HepG2 (cell line): ENCODE measurements around the gene MAP3K21. TPM values are rescaled to one million over a fixed set of nuclear protein-coding genes. Genes with fewer than 3 reads are reported as not detected.

Experiments
- ATAC-seq: fragments of 200-7000 bp; cut with Tn5 transposase; 3 replicates; pipeline ENCODE4 v1.9.1; 2020; ENCODE audit warnings: mild to moderate bottlenecking, moderate library complexity
- Bru-seq: library from RNA; stranded (reverse); fragments of 400-500 nt; gene quantifications from one replicate; lab custom pipeline; 2021; lab: Mats Ljungman, UMichigan
- BruChase-seq, 2 experiments: library from RNA; stranded (reverse); fragments of 400-500 nt; gene quantifications; one replicate each; lab custom pipeline; 2021; lab: Mats Ljungman, UMichigan
- BruUV-seq: library from RNA; stranded (reverse); fragments of 400-500 nt; replicated peaks from 2 replicates; lab custom pipeline; 2021; lab: Mats Ljungman, UMichigan
- CTCF ChIA-PET: fragments of 300-600 bp; formaldehyde crosslinking; extraction: SDS; loops from one replicate; lab custom pipeline; 2021; ENCODE audit warnings: low total read pairs, inconsistent platforms, low intra/inter-chr PET ratio; lab: Yijun Ruan, JAX
- POLR2A ChIA-PET: fragments of 350-600 bp; sonication (Branson Sonifier 250); formaldehyde crosslinking; loops from one replicate; lab custom pipeline; 2020; ENCODE audit warnings: antibody characterized with exemption, inconsistent platforms; lab: Yijun Ruan, JAX
- DNase-seq: peaks from one replicate; pipeline ENCODE4 v3.0.0-alpha.2; 2015; ENCODE audit warnings: low spot score
- FAIRE-seq: peaks from 3 replicates; lab custom pipeline; 2011; peaks lifted over from hg19 to GRCh38; lab: Jason Lieb, UNC
- H2AFZ ChIP-seq: one replicate; pipeline ENCODE4 v1.6.1; 2011; ENCODE audit warnings: low read length, inconsistent platforms
- H3K27ac ChIP-seq: fragments of 300-600 bp; 3 replicates; pipeline ENCODE4 v1.8.0; 2011; ENCODE audit warnings: mixed run types, mild to moderate bottlenecking, mixed read lengths, low read length, inconsistent platforms; ENCODE audit not compliant: insufficient read depth; ENCODE audit errors: extremely low read length
- H3K27me3 ChIP-seq, 2 experiments: fragments of 200-600 bp in 1 of 2; 2 replicates in 1 of 2; 3 replicates in 1 of 2; pipeline versions ENCODE4 v1.6.0 to v1.8.0; 2011; ENCODE audit warnings: low read length in 2 of 2, mild to moderate bottlenecking in 2 of 2, moderate library complexity in 2 of 2, inconsistent platforms in 1 of 2; ENCODE audit not compliant: insufficient read depth in 2 of 2, control insufficient read depth in 1 of 2
- H3K36me3 ChIP-seq, 2 experiments: fragments of 200-600 bp in 1 of 2; replicated peaks in 1 of 2; 2 replicates in 1 of 2; 3 replicates in 1 of 2; pipeline versions ENCODE4 v1.5.1 to v1.8.0; 2011; ENCODE audit warnings: low read length in 2 of 2, inconsistent platforms in 1 of 2; ENCODE audit not compliant: insufficient read depth in 2 of 2, control insufficient read depth in 1 of 2
- H3K4me1 ChIP-seq: 2 replicates; pipeline ENCODE4 v1.5.1; 2012; ENCODE audit warnings: low read length, inconsistent platforms; ENCODE audit not compliant: insufficient read depth
- H3K4me2 ChIP-seq: 2 replicates; pipeline ENCODE4 v1.6.0; 2011; ENCODE audit warnings: low read depth, low read length, inconsistent platforms
- H3K4me3 ChIP-seq, 3 experiments: fragments of 200-600 bp in 1 of 3; sonication (generic), shearing (Covaris generic) in 1 of 3; replicated peaks in 1 of 3; 2 replicates each; pipeline ENCODE4 v1.5.1; 2011 to 2016; ENCODE audit warnings: low read length in 3 of 3, inconsistent platforms in 2 of 3, low read depth in 2 of 3, mild to moderate bottlenecking in 2 of 3, control low read depth in 1 of 3, mixed read lengths in 1 of 3; ENCODE audit not compliant: insufficient read depth in 1 of 3
- H3K79me2 ChIP-seq: one replicate; pipeline ENCODE4 v1.6.1; 2011; ENCODE audit warnings: low read length, inconsistent platforms; ENCODE audit not compliant: insufficient read depth
- H3K9ac ChIP-seq: 2 replicates; pipeline ENCODE4 v1.6.0; 2011; ENCODE audit warnings: mild to moderate bottlenecking, low read depth, low read length, inconsistent platforms; ENCODE audit not compliant: insufficient read depth
- H3K9me3 ChIP-seq: 2 replicates; pipeline ENCODE4 v1.5.1; 2012; ENCODE audit warnings: mild to moderate bottlenecking, low read length
- H4K20me1 ChIP-seq: 2 replicates; pipeline ENCODE4 v1.6.0; 2011; ENCODE audit warnings: inconsistent platforms, mild to moderate bottlenecking, low read length, moderate library complexity; ENCODE audit not compliant: insufficient read depth
- CCDC6 ChIP-seq: sonication (generic); formaldehyde crosslinking; IDR thresholded peaks from 2 replicates; pipeline ENCODE4 v1.8.1; 2022; ENCODE audit warnings: mild to moderate bottlenecking, missing genetic modification reagents, moderate library complexity
- ESRRA ChIP-seq: sonication (generic); formaldehyde crosslinking; IDR thresholded peaks from 2 replicates; pipeline ENCODE4 v1.5.1; 2020; ENCODE audit warnings: mild to moderate bottlenecking, low read depth, missing genetic modification reagents
- ETV5 ChIP-seq: IDR thresholded peaks from 2 replicates; pipeline ENCODE4 v1.6.1; 2018; ENCODE audit warnings: missing biosample characterization, missing genetic modification reagents, inconsistent platforms, borderline replicate concordance
- HMGXB3 ChIP-seq: sonication (generic); formaldehyde crosslinking; IDR thresholded peaks from 2 replicates; pipeline ENCODE4 v1.4.0; 2020; ENCODE audit warnings: missing genetic modification reagents, borderline replicate concordance
- HNRNPK ChIP-seq: fragments of 200-400 bp; formaldehyde crosslinking; IDR thresholded peaks from 2 replicates; pipeline ENCODE4 v1.6.1; 2018; ENCODE audit warnings: low read length, low read depth, moderate library complexity, mild to moderate bottlenecking; ENCODE audit not compliant: poor library complexity, severe bottlenecking
- LCORL ChIP-seq, 2 experiments: fragments of 450-650 bp in 1 of 2; sonication (generic) in 1 of 2; formaldehyde crosslinking in 1 of 2; IDR thresholded peaks; 2 replicates each; pipeline versions ENCODE4 v1.5.0 to v1.6.1; 2017 to 2020; ENCODE audit warnings: antibody characterized with exemption in 1 of 2, missing genetic modification reagents in 1 of 2
- NCOA1 ChIP-seq: sonication (generic); formaldehyde crosslinking; IDR thresholded peaks from 2 replicates; pipeline ENCODE4 v1.9.0; 2021; ENCODE audit warnings: missing genetic modification reagents
- RFX1 ChIP-seq: fragments of 450-650 bp; IDR thresholded peaks from 2 replicates; pipeline ENCODE4 v1.6.1; 2017
- SALL1 ChIP-seq: sonication (generic); formaldehyde crosslinking; IDR thresholded peaks from 2 replicates; pipeline ENCODE4 v1.8.0; 2022; ENCODE audit warnings: mild to moderate bottlenecking, missing genetic modification reagents
- SATB2 ChIP-seq: sonication (generic); formaldehyde crosslinking; IDR thresholded peaks from 2 replicates; pipeline ENCODE4 v1.5.0; 2020; ENCODE audit warnings: missing genetic modification reagents
- ZFYVE20 ChIP-seq: sonication (generic); formaldehyde crosslinking; IDR thresholded peaks from 2 replicates; pipeline ENCODE4 v1.8.0; 2023; ENCODE audit warnings: low read depth, mild to moderate bottlenecking, moderate library complexity, missing genetic modification reagents, borderline replicate concordance
- ZNF276 ChIP-seq: sonication (generic); formaldehyde crosslinking; IDR thresholded peaks from 2 replicates; pipeline ENCODE4 v1.4.0; 2020; ENCODE audit warnings: mild to moderate bottlenecking, low read depth, missing genetic modification reagents
- ZNF558 ChIP-seq: sonication (generic); formaldehyde crosslinking; IDR thresholded peaks from 2 replicates; pipeline ENCODE4 v1.9.0; 2022; ENCODE audit warnings: mild to moderate bottlenecking, missing genetic modification reagents, borderline replicate concordance
- ZNF713 ChIP-seq: sonication (generic); formaldehyde crosslinking; IDR thresholded peaks from 2 replicates; pipeline ENCODE4 v1.4.0; 2020; ENCODE audit warnings: mild to moderate bottlenecking, missing genetic modification reagents
- WGBS: methylation state at CpG from one replicate; pipeline ENCODE4 v1.1.6; 2017; ENCODE audit warnings: low lambda C conversion rate; 5-methylcytosine and 5-hydroxymethylcytosine counted together
- in situ Hi-C: cut with HindIII; loops from 2 replicates; pipeline ENCODE4 v1.10.0; 2017; ENCODE audit warnings: low pct_unique_long_range_greater_than_20kb; ENCODE audit not compliant: extremely low pct_ligation_motif_present
- intact Hi-C: fragments of 100-400 bp; cut with micrococcal nuclease; formaldehyde crosslinking; loops from one replicate; pipeline ENCODE4 v1.10.0; 2022; ENCODE audit not compliant: unreplicated experiment
- long read RNA-seq, 2 experiments: library from RNA in 1 of 2; library from polyadenylated mRNA in 1 of 2; stranded (forward) in 1 of 2; unstranded in 1 of 2; transcript quantifications; one replicate each; pipeline ENCODE4 v2.0.0, GENCODE V29; 2019 to 2022
- polyA minus RNA-seq, 3 experiments: library from RNA; depleted of rRNA, polyadenylated mRNA; stranded (reverse); fragments of >200 nt; gene quantifications; 2 replicates each; pipeline ENCODE4 v1.2.3, GENCODE V29; 2011; ENCODE audit warnings: low replicate concordance in 1 of 3
- polyA plus RNA-seq, 8 experiments: library from polyadenylated mRNA; depleted of rRNA in 3 of 8; stranded (reverse) in 7 of 8; unstranded in 1 of 8; fragments of >200 nt; fragmentation: Illumina TruSeq in 4 of 8; extraction: Trizol in 4 of 8; gene quantifications; 2 replicates each; pipeline versions ENCODE4 v1.2.1 to v1.2.3, GENCODE V29; 2011 to 2016; ENCODE audit warnings: low read depth in 4 of 8, missing spikeins in 1 of 8, mixed read lengths in 1 of 8; ENCODE audit not compliant: insufficient read depth in 1 of 8
- total RNA-seq, 5 experiments: library from RNA; depleted of rRNA; stranded (reverse); fragments of >200 nt; fragmentation: Illumina TruSeq; extraction: Trizol; gene quantifications; 2 replicates each; pipeline ENCODE4 v1.2.3, GENCODE V29; 2016; ENCODE audit warnings: low read depth in 1 of 5

The MAP3K21 gene
- not detected in 2 replicates for total RNA-seq (2016; rRNA removed; fragmentation: Illumina TruSeq; extraction: Trizol)
- total RNA-seq (2016; cell fraction: cytosol; rRNA removed; fragmentation: Illumina TruSeq; extraction: Trizol; ENCODE audit: low read depth): not detected in 2 replicates
- total RNA-seq (2016; cell fraction: insoluble cytoplasmic fraction; rRNA removed; fragmentation: Illumina TruSeq; extraction: Trizol): not detected in 2 replicates
- not detected in 2 replicates for total RNA-seq (2016; cell fraction: membrane; rRNA removed; fragmentation: Illumina TruSeq; extraction: Trizol)
- not detected in 2 replicates for total RNA-seq (2016; cell fraction: nucleus; rRNA removed; fragmentation: Illumina TruSeq; extraction: Trizol)
- polyA plus RNA-seq (2011; rRNA removed): not detected in 2 replicates
- not detected in 2 replicates for polyA plus RNA-seq (2011; cell fraction: cytosol; rRNA removed)
- not detected in 2 replicates for polyA plus RNA-seq (2011; cell fraction: nucleus; rRNA removed)
- not detected in 2 replicates for polyA plus RNA-seq (2012)
- polyA plus RNA-seq (2016; cell fraction: cytosol; fragmentation: Illumina TruSeq; extraction: Trizol; ENCODE audit: low read depth): not detected in 2 replicates
- not detected in 2 replicates for polyA plus RNA-seq (2016; cell fraction: insoluble cytoplasmic fraction; fragmentation: Illumina TruSeq; extraction: Trizol; ENCODE audit: low read depth)
- not detected in 2 replicates for polyA plus RNA-seq (2016; cell fraction: membrane; fragmentation: Illumina TruSeq; extraction: Trizol; ENCODE audit: low read depth)
- polyA plus RNA-seq (2016; cell fraction: nucleus; fragmentation: Illumina TruSeq; extraction: Trizol; ENCODE audit: insufficient read depth, low read depth): not detected in 2 replicates
- 44.2 TPM in 1 of 2 replicates, not detected in the other for polyA minus RNA-seq (2011; rRNA and poly(A)+ RNA removed; ENCODE audit: low replicate concordance)
- polyA minus RNA-seq (2011; cell fraction: cytosol; rRNA and poly(A)+ RNA removed): 0.18 and 0.20 TPM in 2 replicates
- 0.13 and 0.25 TPM in 2 replicates for polyA minus RNA-seq (2011; cell fraction: nucleus; rRNA and poly(A)+ RNA removed)
- Bru-seq, nascent RNA: percentile 4 among the genes with signal in this experiment
- percentile 6 among the genes with signal in this experiment for BruChase-seq, experiment 1, labeled RNA remaining after a 6-hour chase
- percentile 4 among the genes with signal in this experiment for BruChase-seq, experiment 2, labeled RNA remaining after a 2-hour chase
- long read RNA-seq, experiment 1: 0 reads
- long read RNA-seq, experiment 2: 0 reads

GRCh38 chr1:233327651-233328141 is at the start of gene MAP3K21:
Gene MAP3K21, plus strand, starts transcription at chr1:233327724. Its CDS starts 305 bp downstream, at chr1:233328029.
- Histone ChIP-seq H3K79me2 (no peaks in the 10 kb centered on the region), H3K27ac (no peak within 1 kb of the TSS), H2AFZ (no peak within 1 kb of the TSS), H3K4me2 (no peak within 1 kb of the TSS), H4K20me1 (no peaks in the 10 kb centered on the region), H3K36me3 (no peaks in the 10 kb centered on the region), H3K4me1 (no peaks in the 10 kb centered on the region), H3K27me3 (no peaks in the 10 kb centered on the region), H3K9me3 (no peaks in the 10 kb centered on the region), H3K9ac (no peak within 1 kb of the TSS), H3K4me3 (no peak within 1 kb of the TSS)
- DNase-seq (no peak), FAIRE-seq (no peak), ATAC-seq (no peak)
- CTCF ChIA-PET: no interaction called here
- WGBS: 63% methylated on average over 7 of the region's 68 CpGs
- intact Hi-C loops: no loop called here
- no TSS peak for BruUV-seq
- in situ Hi-C loops: no loop called here
- POLR2A ChIA-PET: no interaction called here
- TF ChIP-seq ZNF276 (no peak), HMGXB3 (no peak), CCDC6 (no peak), RFX1 (no peak), LCORL (IDR thresholded peaks at IDR 0.05) (no peak), LCORL (CRISPR knock-in tag; IDR thresholded peaks at IDR 0.05) (no peak), ZNF713 (no peak), ETV5 (CRISPR knock-in tag) (no peak), ZNF558 (CRISPR knock-in tag) (no peak), SATB2 (CRISPR knock-in tag) (no peak), SALL1 (no peak), ZFYVE20 (CRISPR knock-in tag) (no peak), HNRNPK (no peak), NCOA1 (CRISPR knock-in tag) (no peak), ESRRA (no peak)
